HG03378 (cell line): ENCODE measurements around the gene COPS2.
"Not testable (repeated sequence)": the region's sequence is repeated elsewhere in the genome, so short reads cannot be mapped to it uniquely, and the experiment has no call there.

Source experiments
- ATAC-seq: cut with Tn5 transposase; IDR thresholded peaks from one replicate; pipeline ENCODE4 v1.9.1; 2021; ENCODE audit warnings: mild to moderate bottlenecking, moderate library complexity; ENCODE audit not compliant: unreplicated experiment

The COPS2 gene

DNA sequence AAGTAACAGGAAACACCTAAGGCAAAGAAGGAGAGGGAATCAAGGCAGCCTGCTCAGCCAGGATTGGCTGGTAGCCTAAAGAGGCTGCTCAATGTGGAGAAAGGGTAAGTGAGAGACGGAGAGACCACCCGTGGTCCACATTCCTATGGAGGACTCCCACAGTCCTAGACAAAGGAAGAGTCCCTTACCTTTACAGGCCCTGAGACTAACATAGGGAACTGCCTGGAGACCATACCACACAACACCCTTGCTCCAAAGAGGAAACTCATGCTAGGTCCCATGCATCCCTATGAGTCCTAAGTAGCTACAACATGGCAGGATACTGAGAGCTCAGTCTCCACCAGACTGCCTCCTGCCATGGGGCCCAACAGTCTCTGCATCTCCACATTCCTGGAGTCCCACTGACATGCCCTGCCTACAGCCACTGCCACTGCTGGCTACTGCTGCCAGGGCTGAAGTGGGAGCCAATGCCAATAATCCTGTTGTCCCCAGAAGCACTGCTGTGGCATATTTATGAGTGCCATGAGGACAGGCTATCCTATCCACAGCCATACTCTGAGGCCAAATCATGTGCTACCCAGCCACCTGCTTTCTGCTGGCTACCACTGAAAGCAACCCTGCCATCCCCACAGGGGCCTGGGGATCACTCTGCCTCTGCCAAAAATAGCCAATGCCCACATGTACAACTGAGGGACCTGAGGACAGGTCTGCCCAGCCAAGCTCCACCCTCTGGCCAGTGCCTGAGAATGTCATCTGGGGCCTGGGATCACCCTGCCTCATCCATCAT lies 45.0 kb downstream of the COPS2 start:
- ATAC-seq = no peak

DNA sequence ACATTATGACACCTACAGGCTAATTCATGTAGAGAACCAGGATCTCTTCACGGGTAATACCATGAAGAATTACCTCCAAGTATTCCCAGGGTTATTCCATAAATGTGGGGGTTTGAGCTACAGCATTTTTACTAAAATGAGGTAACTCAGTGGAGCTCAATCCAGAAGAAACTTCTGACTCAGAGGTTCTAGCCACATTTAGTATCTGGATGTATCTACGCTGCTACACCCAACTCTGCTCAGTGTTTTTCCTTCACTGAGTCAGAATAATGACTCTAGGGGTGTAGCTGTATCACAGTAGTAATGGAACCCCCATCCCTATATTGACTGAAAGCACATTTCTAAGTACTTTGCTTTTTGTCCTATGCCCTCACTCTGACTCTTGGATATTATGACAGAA lies 52.4 kb downstream of the COPS2 start:
- no peak for ATAC-seq

DNA sequence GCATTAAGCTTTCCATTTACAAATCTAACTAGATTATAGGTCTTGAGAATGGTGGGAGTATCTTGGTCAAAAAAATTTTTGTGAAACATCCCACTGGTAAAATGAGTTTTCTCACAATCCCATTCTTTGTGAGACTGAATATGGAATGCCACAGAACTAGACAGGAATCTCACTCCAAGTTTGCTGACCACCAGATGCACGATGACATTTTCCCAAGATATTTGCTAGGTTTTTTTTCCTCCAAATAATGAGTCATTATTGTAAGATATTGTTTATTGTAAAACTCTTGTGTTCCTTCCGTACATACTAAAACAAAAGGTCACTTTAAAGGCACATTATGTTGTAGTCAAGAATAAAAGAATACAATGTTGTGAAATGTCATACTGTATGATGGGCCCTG lies 53.9 kb downstream of the COPS2 start:
- ATAC-seq = no peak

DNA sequence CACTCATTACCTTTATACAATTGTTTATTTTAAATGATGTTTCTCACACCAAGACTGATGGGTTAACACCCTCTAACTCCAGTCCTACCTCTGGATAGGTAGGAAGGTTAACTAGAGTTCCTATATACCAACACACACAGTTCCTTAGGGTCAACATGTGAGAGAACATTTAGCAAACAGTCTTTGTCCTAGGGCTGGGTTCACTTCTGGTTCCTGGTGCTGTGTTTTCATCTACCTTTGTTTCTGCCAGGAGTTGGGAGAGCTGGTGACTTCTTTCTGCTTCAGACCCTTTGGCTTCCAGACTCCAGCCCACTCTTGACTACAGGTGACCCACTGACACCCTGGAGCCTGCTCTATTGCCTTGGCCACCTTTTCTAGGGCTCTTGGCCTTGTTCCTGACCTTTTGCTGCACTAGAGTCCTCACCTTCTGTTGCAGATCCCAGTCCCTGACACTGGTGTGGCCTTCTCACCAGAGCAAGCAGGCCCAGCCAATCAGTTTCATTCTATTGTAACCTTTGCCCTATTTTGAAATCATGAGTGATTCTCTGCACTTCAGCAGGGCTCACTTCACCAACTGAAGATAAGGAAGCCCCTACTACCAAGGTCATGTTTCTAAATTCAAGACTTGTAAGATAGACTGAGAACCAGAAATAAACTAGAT lies 59.2 kb downstream of the COPS2 start:
- no peak for ATAC-seq

DNA sequence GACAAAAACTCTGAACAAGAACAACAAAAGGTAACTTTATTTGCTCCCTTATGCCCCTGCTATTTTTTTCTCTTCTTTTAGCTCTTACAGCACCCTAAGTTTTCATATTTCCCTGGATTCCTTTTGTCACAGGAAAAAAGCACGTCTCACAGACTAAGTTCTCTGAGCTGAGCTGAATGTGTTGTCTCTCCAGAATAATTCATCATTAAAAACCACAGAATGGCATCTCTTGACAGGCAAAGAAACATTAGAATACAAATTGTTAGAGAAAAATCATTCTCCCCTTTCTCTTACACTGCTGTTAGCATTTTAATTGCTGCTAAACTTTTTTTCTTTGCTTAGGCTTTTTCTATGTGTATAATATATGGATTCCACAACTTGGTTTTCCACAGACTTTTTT lies 60.5 kb downstream of the COPS2 start:
- no peak for ATAC-seq

DNA sequence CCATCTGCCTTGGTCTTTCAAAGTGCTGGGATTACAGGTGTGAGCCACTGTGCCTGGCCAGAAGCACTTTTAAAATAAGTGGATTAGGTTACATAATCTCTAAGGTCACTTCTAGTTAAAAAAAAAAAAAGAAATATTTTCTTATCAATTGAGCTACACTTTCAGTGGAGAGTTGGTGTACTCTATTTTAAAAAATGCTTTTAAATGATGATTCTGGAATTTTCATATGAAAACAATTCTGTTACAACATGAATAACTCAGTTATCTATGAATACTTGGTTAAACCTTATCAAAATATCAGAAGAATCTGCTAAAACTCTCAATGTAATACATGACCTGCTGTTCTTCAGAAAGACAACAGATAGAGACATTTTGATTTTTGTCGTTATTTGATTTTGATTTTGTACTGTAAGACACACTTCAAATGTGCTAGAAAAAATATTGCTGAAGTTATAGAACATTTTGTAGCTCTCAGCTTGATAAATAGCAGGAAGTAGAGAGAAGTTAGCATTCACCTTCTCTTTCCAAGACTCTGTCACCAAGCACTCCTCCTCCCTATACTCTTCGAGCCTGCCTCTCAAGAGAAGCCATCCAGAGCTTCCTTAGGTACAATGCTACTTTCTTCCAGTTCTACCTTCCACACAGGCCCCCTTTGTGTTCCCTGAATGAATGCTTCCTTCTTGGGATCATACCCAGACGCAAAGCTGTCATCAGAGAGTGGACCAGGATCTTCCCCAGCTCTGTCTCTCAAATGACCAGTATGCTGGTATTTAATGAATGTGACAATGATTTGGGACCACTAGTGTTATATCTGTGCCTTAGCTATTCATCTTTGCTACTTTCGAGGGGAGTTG lies 61.9 kb downstream of the COPS2 start:
- ATAC-seq = no peak

DNA sequence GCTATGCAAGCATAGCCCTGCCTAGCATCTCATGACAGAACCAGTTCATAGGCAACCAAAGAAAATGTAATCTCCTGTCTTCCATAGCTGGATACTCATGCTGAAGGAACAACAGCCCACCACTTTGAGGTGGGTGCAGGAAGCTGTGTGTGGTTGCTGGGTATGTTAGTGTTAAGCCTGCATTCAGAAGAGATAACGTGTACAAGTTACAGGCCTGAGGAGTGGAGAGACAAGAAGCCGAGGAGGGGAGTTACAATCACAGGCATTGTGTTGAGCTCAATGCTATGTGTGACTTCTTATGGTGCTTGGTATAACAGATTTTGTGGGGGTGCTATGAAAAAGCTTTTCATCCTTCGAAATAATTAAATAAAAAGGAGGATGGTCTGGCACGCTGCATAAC lies 66.4 kb downstream of the COPS2 start:
- ATAC-seq = no peak

DNA sequence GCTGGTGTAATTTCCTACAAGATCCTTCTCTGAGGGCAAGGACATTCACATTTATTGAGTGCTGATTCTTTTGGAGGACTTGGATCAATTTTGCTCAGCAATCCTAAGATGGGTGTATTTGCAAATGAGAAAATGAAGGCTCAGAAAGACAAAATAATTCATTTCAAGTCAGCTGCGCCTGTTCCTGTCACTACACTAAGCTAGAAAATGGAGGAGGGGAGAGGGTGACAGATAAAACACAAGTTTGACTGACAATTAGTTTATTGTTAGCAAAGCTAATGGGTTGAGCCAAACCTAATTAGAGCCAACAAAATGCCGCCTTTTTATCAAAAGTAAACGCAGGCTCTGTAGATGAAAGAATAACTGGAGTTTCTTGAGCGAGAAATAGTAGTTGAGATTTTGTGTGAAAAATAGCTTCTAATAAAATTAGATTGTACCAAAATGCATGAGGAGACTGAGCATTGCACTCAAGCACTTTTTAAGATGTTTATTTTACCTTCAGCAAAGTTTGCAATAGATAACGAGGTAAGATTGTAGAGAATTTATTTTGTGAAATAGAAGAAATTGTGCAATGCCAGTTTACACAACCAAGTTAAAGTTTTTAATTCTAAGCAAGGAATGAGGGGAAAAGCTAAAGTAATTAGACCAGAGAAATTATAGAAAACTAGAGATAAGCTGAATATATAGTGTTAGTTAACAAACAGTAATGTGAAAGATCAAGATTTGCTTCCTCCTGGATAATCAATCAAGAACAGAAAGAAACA lies 69.5 kb downstream of the COPS2 start:
- ATAC-seq = no peak

DNA sequence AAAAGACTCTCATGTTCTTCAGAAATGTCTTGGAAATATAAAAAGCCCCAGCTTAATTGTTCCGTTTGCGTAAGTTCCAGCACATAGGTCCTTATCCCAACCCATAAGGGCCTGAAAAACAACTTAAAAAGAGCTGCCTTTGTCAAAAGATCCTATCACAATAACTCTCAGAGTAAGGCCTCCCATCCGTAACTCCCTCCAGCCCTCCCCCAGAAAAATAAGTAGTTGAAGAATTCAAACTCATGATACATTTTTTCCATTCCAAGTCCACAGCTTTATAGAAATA lies 71.2 kb downstream of the COPS2 start:
- no peak for ATAC-seq

DNA sequence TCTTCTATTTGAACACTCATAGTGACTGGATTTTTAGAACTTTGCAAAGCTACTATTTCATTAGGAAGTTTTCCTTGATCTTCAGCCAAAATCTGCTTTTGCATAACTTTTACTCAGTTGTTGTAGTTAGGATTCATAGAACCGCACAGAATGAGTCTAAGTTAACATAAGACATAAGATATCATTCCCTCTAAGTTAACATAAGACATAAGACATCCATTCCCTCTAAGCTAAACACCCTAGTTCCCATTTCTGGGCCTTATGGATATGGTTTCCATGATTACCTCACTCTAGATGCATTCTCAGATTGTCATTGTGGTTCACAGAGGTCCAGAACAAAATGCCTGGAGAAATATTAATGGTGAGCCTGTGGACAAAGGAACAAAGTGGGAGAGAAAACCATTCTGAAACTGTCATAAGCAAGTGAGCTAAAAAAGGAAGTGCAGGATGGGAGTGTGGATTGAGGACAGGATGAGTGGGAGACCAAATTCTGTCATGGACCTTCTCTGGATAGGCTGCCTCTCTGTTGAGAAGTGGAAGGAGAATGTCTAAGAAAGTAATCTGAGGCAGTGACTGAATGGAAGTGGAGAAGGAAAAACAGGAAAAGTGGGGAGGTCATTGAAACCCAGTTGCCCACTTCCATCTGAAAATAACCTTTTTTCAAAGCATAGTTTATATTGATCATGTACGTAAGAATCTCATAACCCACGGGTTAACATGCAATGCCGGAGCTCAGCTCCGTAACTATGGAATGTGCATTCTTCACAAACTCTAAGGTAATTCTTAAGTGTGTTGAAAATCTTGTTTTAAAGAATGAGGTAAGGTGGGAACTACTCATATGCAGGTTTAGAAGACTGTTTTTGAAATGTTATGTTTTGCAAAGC lies 71.8 kb downstream of the COPS2 start:
- no peak for ATAC-seq

DNA sequence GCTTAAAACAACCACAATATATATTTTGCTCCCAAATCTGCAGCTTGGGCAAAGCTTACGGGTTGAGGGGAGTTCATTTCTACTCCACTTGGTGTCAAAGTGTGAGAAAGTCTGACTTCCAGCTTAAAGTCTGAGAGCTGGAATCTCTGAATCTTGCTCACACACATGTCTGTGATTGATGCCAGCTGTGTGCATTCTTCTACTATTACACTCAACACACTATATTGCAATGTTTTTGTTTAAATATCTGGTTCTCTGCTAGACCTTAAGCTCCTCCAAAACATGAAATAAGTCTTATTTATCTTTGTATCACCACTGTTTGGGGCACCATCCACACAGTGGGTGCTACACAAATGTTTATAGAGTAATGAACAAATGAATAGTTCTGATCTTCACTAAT lies 72.4 kb downstream of the COPS2 start:
- ATAC-seq = no peak

DNA sequence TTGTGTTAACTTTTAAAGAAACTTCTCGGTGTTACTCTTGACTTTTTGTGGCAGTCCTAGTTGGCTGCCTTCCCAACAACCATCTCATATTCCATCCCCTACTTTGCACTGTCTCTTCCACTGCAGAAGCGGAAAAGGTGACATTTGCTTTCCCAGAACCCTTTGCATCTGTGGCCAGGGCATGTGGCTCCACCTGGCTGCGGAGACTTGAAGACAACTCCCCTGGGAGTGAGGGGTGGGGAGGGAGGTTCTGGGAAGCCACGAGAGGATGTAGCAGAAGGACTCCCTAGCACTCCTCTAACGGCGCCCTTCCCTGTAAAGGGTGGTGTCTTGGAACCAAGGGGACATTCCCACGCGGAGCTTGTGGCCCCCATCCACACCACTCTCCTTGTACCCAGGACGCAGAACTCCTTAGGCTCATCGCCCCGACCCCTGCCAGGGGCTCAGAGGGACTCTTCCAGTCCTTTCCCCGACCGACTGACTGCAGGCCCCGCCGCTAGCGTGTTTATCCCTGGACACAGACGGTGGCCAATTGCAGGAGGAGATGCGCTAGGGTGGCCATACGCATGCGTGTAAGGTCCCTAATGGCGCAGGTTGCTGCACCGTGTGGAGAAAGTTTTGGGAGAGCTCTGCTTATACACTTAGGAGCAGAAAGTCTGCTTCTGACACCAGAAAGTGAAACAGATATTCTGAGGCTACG lies 75.9 kb downstream of the COPS2 start:
- ATAC-seq = no peak

DNA sequence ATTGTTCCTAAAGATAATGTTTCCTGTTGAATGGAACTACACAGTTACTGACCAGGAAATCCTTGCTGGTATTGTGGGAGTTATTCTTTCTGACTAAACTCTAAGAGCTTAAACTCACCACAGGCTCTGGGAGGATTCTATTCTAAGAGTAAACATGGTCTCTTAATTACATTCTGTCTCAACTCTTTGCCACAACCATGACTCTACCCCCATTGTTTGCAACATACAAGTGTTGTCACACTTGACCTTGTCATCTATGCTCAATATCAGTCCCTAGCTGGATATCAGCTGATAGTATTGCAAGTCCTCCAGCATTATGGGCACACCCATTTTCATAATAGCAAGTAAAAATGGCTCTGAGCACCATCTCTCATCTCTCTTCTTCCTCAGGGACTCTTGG lies 79.5 kb downstream of the COPS2 start:
- ATAC-seq = no peak

DNA sequence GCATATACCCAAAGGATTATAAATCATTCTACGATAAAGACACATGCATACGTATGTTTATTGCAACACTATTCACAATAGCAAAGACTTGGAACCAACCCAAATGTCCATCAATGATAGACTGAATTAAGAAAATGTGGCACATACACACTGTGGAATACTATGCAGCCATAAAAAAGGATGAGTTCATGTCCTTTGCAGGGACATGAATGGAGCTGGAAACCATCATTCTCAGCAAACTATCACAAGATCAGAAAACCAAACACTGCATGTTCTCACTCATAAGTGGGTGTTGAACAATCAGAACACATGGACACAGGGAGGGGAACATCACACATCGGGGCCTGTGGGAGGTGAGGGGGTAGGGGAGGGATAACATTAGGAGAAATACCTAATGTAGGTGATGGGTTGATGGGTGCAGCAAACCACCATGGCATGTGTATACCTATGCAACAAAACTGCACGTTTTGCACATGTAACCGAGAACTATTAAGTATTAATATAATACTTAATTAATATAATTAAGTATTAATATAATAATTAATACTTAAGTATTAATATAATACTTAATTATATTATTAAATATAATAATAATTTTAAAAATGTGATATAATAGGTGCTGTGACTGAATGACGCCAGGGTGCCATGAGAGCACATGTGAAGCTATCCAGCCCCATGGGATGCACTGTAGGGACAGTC lies 80.7 kb downstream of the COPS2 start:
- ATAC-seq = not testable (repeated sequence)
